Activated CD4-positive, CD25-positive, alpha-beta regulatory T cell treated with anti-CD3 and anti-CD28 coated beads, Interleukin-2, amount 50 U/mL, for 72 hours (primary cell): ENCODE data around the gene PTH2.

ENCODE experiments used
- DNase-seq: peaks from one replicate; pipeline ENCODE4 v3.0.0; 2021

PTH2 gene

GRCh38 chr19:49409441-49410029, 13.7 kb downstream of the PTH2 start:
- DNase-seq, result no peak

DNA sequence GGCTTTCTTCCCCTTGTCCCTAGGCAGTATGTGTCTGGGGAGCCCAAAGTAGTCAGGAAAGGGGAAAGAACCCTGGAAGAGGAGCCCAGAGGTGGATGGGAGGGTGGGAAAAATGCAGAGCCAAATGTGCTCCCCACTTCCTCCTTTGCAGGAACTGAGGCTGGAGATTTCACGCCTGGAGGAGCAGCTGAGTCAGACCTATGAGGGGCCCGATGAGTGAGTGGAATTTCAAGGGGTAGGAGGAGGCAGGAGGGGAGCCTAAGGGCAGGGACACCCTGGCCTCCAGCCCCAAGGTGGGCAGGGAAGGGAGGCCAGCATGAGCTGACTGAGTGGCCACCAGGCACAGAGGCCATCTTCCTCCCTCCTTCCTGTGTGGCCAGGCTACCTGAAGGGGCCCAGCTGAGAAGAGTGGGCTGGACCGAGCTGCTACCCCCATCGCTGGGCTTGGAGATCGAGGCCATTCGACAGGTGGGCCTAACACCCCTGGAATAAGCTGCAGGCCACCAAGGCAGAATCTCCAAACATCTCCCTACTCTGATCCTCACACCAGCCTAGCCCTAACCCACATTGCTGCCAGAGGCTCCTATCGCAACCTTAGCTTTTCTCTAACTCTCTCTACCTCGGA, 14.3 kb downstream of the PTH2 start:
- DNase-seq, result no peak

DNA sequence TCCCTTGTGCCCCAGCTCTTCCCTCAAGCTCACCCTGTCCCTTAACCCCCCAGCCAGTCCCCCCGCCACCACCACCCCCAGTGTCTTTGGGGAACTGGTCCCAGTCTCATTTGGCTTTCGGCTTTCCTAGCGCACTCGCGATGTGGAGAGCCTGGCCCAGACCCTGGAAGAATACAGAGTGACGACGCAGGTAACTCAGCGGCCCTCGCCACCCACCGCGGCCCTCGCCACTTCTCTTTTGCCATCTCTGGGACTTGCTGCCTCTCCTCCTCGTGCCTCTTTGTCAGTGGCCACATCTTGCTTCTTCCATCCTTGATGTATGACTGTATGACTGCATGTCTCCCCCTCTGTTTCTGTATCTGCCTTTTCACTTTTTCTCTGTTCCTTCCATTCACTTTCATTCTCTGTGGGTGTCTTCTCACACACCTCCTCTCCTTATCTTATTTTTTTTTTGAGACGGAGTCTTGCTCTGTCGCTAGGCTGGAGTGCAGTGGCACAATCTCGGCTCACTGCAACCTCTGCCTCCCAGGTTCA, 15.7 kb downstream of the PTH2 start:
- no peak for DNase-seq

- DNase-seq, result no peak
Measured at GRCh38 chr19:49407079-49407478, 16.2 kb downstream of the PTH2 start.

DNA sequence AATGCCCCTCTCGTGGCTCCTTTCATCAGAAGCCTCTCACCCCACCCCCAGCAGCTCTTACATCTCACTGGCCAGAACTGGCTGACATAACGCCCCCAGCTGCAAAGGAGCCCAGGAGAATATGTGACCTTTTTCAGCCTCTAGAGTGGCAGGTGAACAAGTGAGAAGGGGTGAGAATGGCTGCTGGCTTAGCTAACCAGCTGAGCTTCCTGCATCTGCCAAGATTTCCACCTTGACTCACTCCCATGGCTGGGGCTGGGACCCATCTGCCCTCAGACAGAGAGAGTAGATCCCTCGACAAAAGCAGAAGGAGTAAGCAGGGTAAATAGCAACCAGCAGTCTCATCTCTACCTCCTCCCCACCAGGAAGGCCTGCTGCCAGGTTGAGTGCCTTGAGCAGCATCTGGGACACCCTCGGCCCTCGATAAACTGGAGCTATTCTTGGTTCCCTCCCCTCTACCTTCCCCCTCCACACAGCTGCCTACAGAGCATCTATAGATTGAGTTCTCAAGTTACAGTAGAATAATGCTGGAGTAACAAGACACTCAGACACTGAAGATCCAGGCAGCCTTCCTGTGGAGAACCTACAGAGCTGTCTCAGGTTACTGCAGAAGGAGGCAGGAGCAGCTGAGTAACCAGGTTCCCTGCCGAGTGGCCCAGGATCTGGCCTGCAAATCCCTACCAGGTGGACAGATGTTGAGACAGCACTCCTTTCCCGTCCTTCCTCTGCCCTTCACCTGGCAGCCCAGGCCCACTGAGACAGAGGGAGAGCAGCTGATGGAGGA, 19.6 kb downstream of the PTH2 start:
- no peak for DNase-seq

GRCh38 chr19:49400029-49400428, 23.2 kb downstream of the PTH2 start:
- no peak for DNase-seq

- DNase-seq, result no peak
Measured at GRCh38 chr19:49398931-49399330, 24.3 kb downstream of the PTH2 start.

GRCh38 chr19:49398001-49398615, 25.1 kb downstream of the PTH2 start:
- DNase-seq, result no peak

DNA sequence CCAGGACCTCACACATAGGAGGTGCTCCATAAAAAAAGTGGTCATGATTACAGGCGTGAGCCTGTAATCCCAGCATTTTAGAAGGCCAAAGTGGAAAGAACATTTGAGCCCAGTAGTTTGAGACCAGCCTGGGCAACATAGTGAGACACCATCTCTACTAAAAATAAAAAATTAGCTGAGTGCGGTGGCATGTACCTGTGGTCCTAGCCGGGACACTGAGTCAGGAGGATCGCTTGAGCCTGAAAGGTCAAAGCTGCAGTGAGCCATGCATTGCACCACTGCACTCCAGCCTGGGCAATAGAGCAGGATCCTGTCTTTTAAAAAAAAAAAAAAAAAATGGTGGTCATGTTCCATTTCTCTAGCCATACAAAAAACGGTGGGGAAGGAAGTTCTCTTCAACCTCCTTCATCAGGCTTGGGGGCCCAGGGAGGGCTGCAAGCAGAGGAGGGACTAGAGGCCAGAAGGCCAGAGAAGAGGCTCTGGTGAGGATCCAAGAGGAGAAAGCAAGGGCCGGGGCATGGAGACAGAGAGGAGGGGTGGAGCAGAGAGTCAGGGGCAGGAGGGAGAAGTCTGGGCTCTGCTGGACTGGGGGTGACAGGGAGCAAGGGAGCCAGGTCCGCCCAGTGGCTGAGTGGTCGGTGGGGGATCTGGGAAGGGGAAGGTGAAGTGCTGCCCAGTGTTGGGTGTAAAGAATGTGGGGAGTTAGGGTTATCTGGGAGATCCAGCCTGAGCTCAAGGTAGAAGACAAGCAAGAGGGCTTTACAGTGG, 26.3 kb downstream of the PTH2 start:
- DNase-seq, result no peak

- no peak for DNase-seq
Measured at GRCh38 chr19:49395581-49396407, 27.4 kb downstream of the PTH2 start.

DNA sequence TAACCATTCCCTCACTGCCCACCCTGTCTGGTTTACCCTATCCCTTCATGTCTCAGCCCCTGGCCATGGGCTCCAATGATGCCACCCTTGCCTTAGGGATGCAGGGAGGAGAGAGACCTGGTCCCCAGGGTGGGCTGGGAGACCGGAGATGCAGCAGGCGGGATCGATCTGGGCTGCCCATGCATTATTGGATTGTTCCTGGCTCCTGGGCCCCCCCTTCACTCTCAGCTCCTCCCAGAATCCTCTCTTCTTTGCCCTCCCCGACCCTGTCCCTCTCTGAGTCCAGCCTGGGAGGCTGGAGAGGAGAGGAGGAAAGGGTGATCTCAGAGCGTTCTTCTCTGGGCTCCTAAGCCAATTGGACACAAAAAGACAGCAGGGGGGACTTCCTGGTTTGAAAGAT, 29.4 kb downstream of the PTH2 start:
- no peak for DNase-seq

DNA sequence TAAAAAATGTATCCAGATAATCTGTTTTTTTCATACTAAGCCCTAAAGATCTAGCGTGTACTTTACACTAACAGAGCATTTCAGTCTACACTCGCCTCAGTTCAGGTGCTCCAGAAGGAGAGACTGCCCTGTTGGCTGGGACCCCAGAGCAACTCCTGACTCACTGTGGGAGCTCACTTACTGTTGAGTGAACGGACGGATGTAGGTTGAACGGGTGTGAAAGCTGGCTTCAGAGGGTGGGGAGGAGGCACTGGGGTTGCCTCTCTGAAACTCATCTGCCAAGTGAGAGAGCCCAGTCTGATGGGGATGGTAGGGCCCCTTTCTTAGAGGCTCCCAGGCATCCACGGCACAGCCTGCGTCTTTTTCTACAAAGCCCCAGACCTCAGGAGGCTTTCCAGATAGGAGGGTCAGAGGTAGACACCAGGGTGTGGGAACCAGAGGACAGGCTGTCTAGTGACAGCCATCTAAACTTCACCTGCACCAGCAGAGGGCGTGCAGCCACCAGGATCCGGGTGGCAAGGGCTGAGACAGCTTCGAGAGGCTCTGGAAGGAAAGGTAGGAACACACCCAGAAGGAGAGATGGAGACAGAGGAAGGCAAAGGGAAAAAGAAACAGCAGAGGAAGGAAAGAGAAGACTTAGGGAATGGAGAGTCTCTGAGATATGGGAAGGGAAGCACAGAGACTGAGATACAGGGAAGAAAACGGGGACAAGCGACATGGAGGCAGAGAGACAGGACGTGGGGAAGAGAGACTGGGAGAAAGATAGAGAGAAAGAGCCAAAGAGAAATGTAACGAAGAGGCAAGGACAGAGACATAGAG, 31.5 kb downstream of the PTH2 start:
- peak; percentile 72 for DNase-seq

- DNase-seq, result no peak
Measured at GRCh38 chr19:49390929-49391359, 32.3 kb downstream of the PTH2 start.

GRCh38 chr19:49390131-49390928, 32.9 kb downstream of the PTH2 start:
- DNase-seq, result no peak

DNA sequence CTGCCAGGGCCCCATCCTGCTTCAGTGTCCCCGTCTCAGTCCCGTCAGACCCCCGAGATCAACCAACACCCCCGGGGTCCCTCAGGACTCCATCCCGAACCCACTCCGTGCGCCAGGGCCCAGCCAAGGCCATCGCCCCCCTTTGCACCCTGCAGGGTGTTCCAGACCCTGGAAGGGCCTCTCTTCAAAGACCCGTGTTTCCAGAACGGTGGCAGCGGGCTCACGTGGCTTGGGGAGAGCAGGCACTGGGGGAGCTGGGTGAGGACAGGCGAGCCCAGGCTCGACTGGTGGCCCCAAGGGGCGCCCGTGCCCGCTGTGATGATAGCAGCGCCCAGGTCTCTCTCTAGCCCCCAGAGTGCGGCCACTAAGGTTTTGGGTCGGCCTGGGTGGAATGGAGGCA, 33.8 kb downstream of the PTH2 start:
- DNase-seq, result no peak

- DNase-seq, result peak; percentile 85
Measured at GRCh38 chr19:49387936-49388372, 35.3 kb downstream of the PTH2 start, which contains the start of gene KASH5. Gene KASH5, plus strand, starts transcription at chr19:49388249. Its CDS starts 2,635 bp downstream, at chr19:49390884.

DNA sequence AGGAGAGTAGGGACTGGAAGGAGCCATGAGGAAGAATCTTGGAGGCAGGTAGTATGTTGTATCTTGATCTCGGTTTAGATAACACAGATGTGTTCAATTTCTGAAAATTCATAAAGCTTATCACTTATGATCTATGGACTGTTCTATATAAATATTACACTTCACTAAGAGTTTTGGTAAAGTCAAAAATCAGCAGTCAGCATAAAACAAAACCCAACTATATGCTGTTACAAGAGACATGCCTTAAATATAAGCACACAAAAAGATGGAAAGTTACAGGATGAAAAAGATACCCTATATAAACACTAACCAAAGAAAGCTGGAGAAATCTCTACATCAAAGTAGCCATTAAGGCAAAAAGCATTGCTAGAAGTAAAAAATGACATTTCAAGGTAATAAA, 39.6 kb downstream of the PTH2 start:
- no peak for DNase-seq

DNA sequence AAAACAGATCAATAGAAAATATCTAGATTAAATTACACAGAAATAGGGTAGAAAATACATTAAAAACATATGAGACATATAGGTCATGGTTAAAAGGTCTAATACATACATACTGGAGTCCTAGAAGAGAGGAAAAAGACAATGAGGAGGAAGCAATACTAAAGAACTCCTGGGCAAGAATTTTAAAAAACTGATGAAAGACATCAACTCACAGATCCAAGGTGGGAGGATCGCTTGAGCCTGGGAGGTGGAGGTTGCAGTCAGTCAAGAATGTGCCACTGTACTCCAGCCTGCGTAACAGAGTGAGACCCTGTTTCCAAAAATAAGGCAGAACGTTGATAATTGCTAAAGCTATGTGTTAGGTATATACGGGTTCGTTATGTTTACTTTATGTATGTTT, 40.6 kb downstream of the PTH2 start:
- no peak for DNase-seq

- DNase-seq, result no peak
Measured at GRCh38 chr19:49380391-49380790, 42.9 kb downstream of the PTH2 start.

- no peak for DNase-seq
Measured at GRCh38 chr19:49378512-49378911, 44.7 kb downstream of the PTH2 start.
